Hepatocyte (in vitro differentiated cells): ENCODE data around the gene KRTAP9-1. TPM values are rescaled to one million over a fixed set of nuclear protein-coding genes. Genes with fewer than 3 reads are reported as not detected.
"Not testable (repeated sequence)": the region's sequence is repeated elsewhere in the genome, so short reads cannot be mapped to it uniquely, and the experiment has no call there.

Experiments
- DNase-seq: peaks from one replicate; pipeline ENCODE4 v3.0.0-alpha.2; 2016; ENCODE audit warnings: low spot score
- H2AFZ ChIP-seq: fragments of 200-600 bp; sonication (generic); 2 replicates; pipeline ENCODE4 v1.6.0; 2016; ENCODE audit warnings: antibody characterized with exemption, mild to moderate bottlenecking
- H3K27ac ChIP-seq: fragments of 200-600 bp; sonication (generic); 2 replicates; pipeline ENCODE4 v1.5.1; 2016; ENCODE audit warnings: mild to moderate bottlenecking
- H3K27me3 ChIP-seq: fragments of 200-600 bp; sonication (generic); 2 replicates; pipeline ENCODE4 v1.6.1; 2016
- H3K36me3 ChIP-seq: fragments of 200-600 bp; sonication (generic); replicated peaks from 2 replicates; pipeline ENCODE4 v1.5.1; 2016; ENCODE audit warnings: low read depth; ENCODE audit not compliant: insufficient read depth
- H3K4me1 ChIP-seq: fragments of 200-600 bp; sonication (generic); 2 replicates; pipeline ENCODE4 v1.5.1; 2016; ENCODE audit warnings: mild to moderate bottlenecking, moderate library complexity; ENCODE audit not compliant: insufficient read depth
- H3K4me2 ChIP-seq: fragments of 200-600 bp; sonication (generic); 2 replicates; pipeline ENCODE4 v1.6.0; 2016
- H3K4me3 ChIP-seq: fragments of 200-600 bp; sonication (generic); 2 replicates; pipeline ENCODE4 v1.5.1; 2016; ENCODE audit warnings: mild to moderate bottlenecking
- H3K79me2 ChIP-seq: fragments of 200-600 bp; sonication (generic); 2 replicates; pipeline ENCODE4 v1.6.0; 2017; ENCODE audit warnings: mild to moderate bottlenecking
- H3K9me2 ChIP-seq: fragments of 200-600 bp; sonication (generic); replicated peaks from 2 replicates; pipeline ENCODE4 v1.6.0; 2017; ENCODE audit warnings: mild to moderate bottlenecking; ENCODE audit not compliant: insufficient read depth
- H3K9me3 ChIP-seq: fragments of 200-600 bp; sonication (generic); 2 replicates; pipeline ENCODE4 v1.5.1; 2016; ENCODE audit warnings: low read depth, mild to moderate bottlenecking
- H4K20me1 ChIP-seq: fragments of 200-600 bp; sonication (generic); 2 replicates; pipeline ENCODE4 v1.6.0; 2016; ENCODE audit warnings: mild to moderate bottlenecking; ENCODE audit not compliant: insufficient read depth, poor library complexity, severe bottlenecking
- EZH2 ChIP-seq: fragments of 200-600 bp; sonication (generic); IDR thresholded peaks from 2 replicates; pipeline ENCODE4 v1.6.1; 2016; ENCODE audit warnings: antibody characterized with exemption, mild to moderate bottlenecking, borderline replicate concordance
- EZH2phosphoT487 ChIP-seq: fragments of 200-600 bp; sonication (generic); IDR thresholded peaks from one replicate; pipeline ENCODE4 v1.6.1; 2018; ENCODE audit warnings: antibody characterized with exemption, mild to moderate bottlenecking, low read depth, moderate library complexity; ENCODE audit not compliant: unreplicated experiment, severe bottlenecking
- WGBS: methylation state at CpG from one replicate; pipeline ENCODE4 v1.1.6; 2016; ENCODE audit warnings: low lambda C conversion rate; ENCODE audit errors: missing lambda C conversion rate; 5-methylcytosine and 5-hydroxymethylcytosine counted together
- polyA plus RNA-seq: library from polyadenylated mRNA; unstranded; fragments of >200 nt; fragmentation: Nextera tagmentation; extraction: Ambion mirVana; gene quantifications from 2 replicates; pipeline ENCODE4 v1.2.1, GENCODE V29; 2016
- total RNA-seq: library from RNA; depleted of rRNA; stranded (reverse); fragments of >200 nt; gene quantifications from 2 replicates; pipeline ENCODE4 v1.2.3, GENCODE V29; 2014
- TF ChIP-seq, protein P1 (sequence below): fragments of 200-600 bp; sonication (generic); IDR thresholded peaks from 2 replicates; pipeline ENCODE4 v1.5.1; 2016; ENCODE audit warnings: antibody characterized with exemption, mild to moderate bottlenecking; ENCODE audit not compliant: poor library complexity

KRTAP9-1 gene
- total and polyA plus RNA-seq, 2 experiments from 2014 or later: not detected

DNA sequence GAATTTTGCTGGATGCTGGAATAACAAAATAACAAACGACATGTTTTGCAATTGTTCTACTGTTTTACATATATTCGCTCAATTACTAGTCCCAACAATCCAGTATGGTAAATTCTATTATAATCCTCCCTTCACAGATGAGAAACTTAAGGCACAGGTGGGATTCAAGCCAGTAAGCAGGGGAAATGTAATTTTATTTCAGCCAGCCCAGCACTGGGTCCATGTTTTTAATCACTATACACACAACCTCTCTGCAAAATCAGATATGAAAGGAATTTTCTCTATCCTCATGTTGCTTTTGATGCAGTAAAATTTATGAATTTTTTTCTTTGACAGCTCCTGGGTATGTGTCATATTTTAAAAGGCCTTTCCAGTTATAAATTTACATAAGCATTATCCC, 44.4 kb upstream of the KRTAP9-1 start:
- H3K4me3 ChIP-seq: no peak overlapping the region
- H3K27me3 ChIP-seq: no peaks in the 10 kb centered on the region
- H3K27ac ChIP-seq: no peak overlapping the region
- no peaks in the 10 kb centered on the region for H4K20me1 ChIP-seq
- H3K36me3 ChIP-seq: no peaks in the 10 kb centered on the region
- H3K4me2 ChIP-seq: no peak overlapping the region
- no peak overlapping the region for H2AFZ ChIP-seq
- 81% methylated on average over 2 of the region's 2 CpGs for WGBS
- no peak for DNase-seq
- no peaks in the 10 kb centered on the region for H3K79me2 ChIP-seq
- H3K9me3 ChIP-seq: no peaks in the 10 kb centered on the region
- H3K4me1 ChIP-seq: no peaks in the 10 kb centered on the region
- H3K9me2 ChIP-seq: no peaks in the 10 kb centered on the region
- TF ChIP-seq, protein P1, sequence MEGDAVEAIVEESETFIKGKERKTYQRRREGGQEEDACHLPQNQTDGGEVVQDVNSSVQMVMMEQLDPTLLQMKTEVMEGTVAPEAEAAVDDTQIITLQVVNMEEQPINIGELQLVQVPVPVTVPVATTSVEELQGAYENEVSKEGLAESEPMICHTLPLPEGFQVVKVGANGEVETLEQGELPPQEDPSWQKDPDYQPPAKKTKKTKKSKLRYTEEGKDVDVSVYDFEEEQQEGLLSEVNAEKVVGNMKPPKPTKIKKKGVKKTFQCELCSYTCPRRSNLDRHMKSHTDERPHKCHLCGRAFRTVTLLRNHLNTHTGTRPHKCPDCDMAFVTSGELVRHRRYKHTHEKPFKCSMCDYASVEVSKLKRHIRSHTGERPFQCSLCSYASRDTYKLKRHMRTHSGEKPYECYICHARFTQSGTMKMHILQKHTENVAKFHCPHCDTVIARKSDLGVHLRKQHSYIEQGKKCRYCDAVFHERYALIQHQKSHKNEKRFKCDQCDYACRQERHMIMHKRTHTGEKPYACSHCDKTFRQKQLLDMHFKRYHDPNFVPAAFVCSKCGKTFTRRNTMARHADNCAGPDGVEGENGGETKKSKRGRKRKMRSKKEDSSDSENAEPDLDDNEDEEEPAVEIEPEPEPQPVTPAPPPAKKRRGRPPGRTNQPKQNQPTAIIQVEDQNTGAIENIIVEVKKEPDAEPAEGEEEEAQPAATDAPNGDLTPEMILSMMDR: no peak
- TF ChIP-seq EZH2phosphoT487 (no peak), EZH2 (no peak)

DNA sequence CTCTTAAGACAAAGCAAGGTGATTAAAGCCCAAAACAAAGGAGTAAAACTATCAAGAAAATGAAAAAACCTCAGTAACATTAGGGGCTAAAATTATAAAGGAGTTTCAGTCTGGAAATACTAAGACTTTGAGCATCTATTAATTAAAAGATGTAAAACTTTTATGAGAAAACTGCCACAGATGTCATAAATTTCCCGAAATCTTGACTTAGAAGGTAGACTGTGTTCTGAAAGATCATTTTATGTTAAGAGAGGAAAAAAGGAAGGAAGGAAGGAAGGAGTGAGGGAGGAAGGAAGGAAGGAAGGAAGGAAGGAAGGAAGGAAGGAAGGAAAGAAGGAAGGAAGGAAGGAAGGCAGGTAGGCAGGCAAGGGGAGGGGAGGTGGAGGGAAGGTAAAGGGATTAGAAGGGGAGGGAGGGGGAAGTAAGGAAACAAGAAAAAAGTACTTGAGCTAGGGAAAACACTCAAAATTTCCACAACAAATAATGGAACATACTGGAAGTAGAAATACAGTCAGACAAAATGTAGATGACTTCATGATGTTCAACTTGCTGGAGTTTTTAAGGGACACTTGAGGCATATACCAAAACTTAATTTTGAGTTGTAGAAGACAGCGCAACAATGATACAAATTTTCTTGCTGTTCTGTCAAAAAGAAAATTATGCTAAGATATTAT, 42.0 kb upstream of the KRTAP9-1 start:
- Histone ChIP-seq H3K9me2 (no peaks in the 10 kb centered on the region), H3K27ac (no peak overlapping the region), H3K79me2 (no peaks in the 10 kb centered on the region), H3K4me2 (no peak overlapping the region), H3K4me3 (no peak overlapping the region), H3K36me3 (no peaks in the 10 kb centered on the region), H4K20me1 (no peaks in the 10 kb centered on the region), H2AFZ (no peak overlapping the region), H3K27me3 (peaks cover 2% of the 10 kb centered on the region), H3K4me1 (no peaks in the 10 kb centered on the region), H3K9me3 (no peaks in the 10 kb centered on the region)
- 94% methylated on average over 2 of the region's 2 CpGs for WGBS
- TF ChIP-seq, protein P1: no peak
- TF ChIP-seq EZH2 (no peak), EZH2phosphoT487 (no peak)
- no peak for DNase-seq

DNA sequence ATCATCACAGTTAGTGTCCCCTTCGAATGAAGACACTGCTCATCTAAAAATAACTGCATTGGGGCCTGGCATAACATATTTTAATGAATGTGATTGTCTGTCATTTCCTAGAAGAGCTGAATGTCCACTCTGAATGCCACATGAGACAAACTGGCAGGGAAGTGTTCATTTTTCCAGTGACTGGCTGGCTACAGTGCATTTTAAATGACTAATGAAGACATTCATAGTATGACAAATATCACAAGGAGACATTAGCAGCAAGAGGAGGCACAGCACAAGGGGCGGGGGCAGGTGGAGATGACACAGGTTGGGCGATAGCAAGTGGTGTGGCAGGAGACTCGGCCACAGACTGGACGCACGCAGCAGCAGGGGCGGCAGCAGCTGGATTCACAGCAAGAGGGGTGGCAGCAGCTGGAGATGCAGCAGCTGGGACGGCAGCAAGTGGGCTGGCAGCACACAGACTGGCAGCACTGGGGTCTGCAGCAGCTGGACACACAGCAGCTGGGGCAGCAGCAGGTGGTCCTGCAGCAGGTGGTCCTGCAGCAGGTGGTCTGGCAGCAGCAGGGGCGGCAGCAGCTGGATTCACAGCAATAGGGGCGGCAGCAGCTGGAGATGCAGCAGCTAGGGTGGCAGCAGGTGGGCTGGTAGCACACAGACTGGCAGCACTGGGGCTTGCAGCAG, 40.6 kb upstream of the KRTAP9-1 start:
- not testable (repeated sequence) for H3K79me2 ChIP-seq, H3K9me3 ChIP-seq, H3K27me3 ChIP-seq, H4K20me1 ChIP-seq, DNase-seq, H3K27ac ChIP-seq, H3K4me1 ChIP-seq, H3K9me2 ChIP-seq, H3K4me2 ChIP-seq, H3K36me3 ChIP-seq, H2AFZ ChIP-seq, H3K4me3 ChIP-seq
- 91% methylated on average over 10 of the region's 10 CpGs for WGBS

DNA sequence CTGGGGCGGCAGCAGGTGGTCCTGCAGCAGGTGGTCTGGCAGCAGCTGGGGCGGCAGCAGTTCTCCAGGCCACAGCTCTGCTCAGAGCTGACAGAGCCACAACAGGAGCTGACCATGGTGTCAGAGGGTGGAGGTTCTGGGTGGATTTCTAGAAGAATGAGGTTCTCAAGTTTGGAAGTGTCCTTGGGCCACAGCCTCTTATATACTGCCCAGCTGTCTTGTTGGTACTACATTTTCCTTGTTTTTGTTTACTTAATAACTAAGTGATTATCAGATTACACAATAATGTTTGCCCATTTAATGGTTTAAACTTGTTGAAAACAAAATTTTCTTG, 40.1 kb upstream of the KRTAP9-1 start, which contains the start of gene KRTAP4-5:
TSS of gene KRTAP4-5 (minus strand) at position 174 of the 334 bp plus-strand sequence. CDS start at position 116, 58 bp downstream.
- no peak for DNase-seq
- WGBS: 95% methylated on average over 2 of the region's 2 CpGs
- H4K20me1 ChIP-seq: no peaks in the 10 kb centered on the region

More for the DNA sequence above, 40.1 kb upstream of the KRTAP9-1 start, which contains the start of gene KRTAP4-5:
- H3K4me3 ChIP-seq: no peak within 1 kb of the TSS
- H3K27ac ChIP-seq: no peak within 1 kb of the TSS
- no peaks in the 10 kb centered on the region for H3K9me2 ChIP-seq
- no peaks in the 10 kb centered on the region for H3K79me2 ChIP-seq
- H3K4me2 ChIP-seq: no peak within 1 kb of the TSS
- H3K4me1 ChIP-seq: peaks cover 7% of the 10 kb centered on the region
- TF ChIP-seq, protein P1: no peak
- no peak for TF ChIP-seq EZH2
- TF ChIP-seq EZH2phosphoT487: no peak
- no peaks in the 10 kb centered on the region for H3K36me3 ChIP-seq
- peaks cover 2% of the 10 kb centered on the region for H3K27me3 ChIP-seq
- H2AFZ ChIP-seq: no peak within 1 kb of the TSS
- no peaks in the 10 kb centered on the region for H3K9me3 ChIP-seq
